ENCODE data around the gene OBSL1. TPM values are rescaled to one million over a fixed set of nuclear protein-coding genes. Genes with fewer than 3 reads are reported as not detected.
A peak's percentile ranks its signal among the peaks of the same experiment; 100 is the strongest.

OBSL1 gene
- total RNA-seq, 4 donors from 2014 or later: 47.9 to 72.9 (median 56.5) TPM

DNA sequence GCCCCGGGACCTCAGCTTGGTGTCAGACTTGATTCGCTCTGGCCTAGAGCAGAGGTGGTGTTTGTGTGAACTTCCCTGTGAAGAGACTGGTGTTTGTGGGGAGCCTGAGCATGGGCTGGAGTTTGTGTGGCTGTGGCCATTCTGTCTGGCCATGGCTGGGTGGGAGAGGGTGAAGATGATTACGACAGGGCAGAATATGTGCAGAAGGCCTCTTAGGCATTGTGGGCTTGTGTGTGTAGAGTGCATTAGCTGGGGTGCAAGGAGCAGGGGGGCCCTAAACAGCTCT lies 10.5 kb downstream of the OBSL1 start:
- Histone ChIP-seq H3K27ac (no peak overlapping the region), H3K36me3 (peaks cover 0 to 43% of the 10 kb centered on the region in 2 donors), H3K27me3 (no peaks in the 10 kb centered on the region), H3K4me1 (no peaks in the 10 kb centered on the region), H3K4me3 (no peak overlapping the region), H3K9me3 (no peaks in the 10 kb centered on the region)
- intact Hi-C loops (cut with DNase I; ENCODE audit: low total_unique reads) (no loop called here), in situ Hi-C loops (cut with MboI; ENCODE audit: low sequenced_read_pairs in 4 of 4) (no loop called here)
- DNase-seq: no peak
- no peak for TF ChIP-seq CTCF (IDR thresholded peaks at IDR 0.05 in 4 of 5, conservative IDR thresholded peaks at IDR 0.05 in 1 of 5)
- no peak for TF ChIP-seq POLR2A (IDR thresholded peaks at IDR 0.05)
- ATAC-seq: no peak

- peaks cover 0 to 43% of the 10 kb centered on the region in 2 donors for H3K36me3 ChIP-seq
- ATAC-seq: no peak
- H3K27me3 ChIP-seq: no peaks in the 10 kb centered on the region
- H3K4me3 ChIP-seq: no peak overlapping the region
- no peaks in the 10 kb centered on the region for H3K9me3 ChIP-seq
- no peak for DNase-seq
- in situ Hi-C loops (cut with MboI; ENCODE audit: low sequenced_read_pairs in 4 of 4) (no loop called here), intact Hi-C loops (cut with DNase I; ENCODE audit: low total_unique reads) (no loop called here)
- no peak overlapping the region for H3K27ac ChIP-seq
- no peaks in the 10 kb centered on the region for H3K4me1 ChIP-seq
- TF ChIP-seq CTCF (IDR thresholded peaks at IDR 0.05 in 4 of 5, conservative IDR thresholded peaks at IDR 0.05 in 1 of 5): peak in 4 of 5 experiments; percentile 24 to 76 (median 54)
- no peak for TF ChIP-seq POLR2A (IDR thresholded peaks at IDR 0.05)
Observed at GRCh38 chr2:219560037-219560892, 11.1 kb downstream of the OBSL1 start.

- Histone ChIP-seq H3K27me3 (no peaks in the 10 kb centered on the region), H3K4me1 (no peaks in the 10 kb centered on the region), H3K36me3 (peaks cover 0 to 41% of the 10 kb centered on the region in 2 donors), H3K4me3 (no peak overlapping the region), H3K27ac (no peak overlapping the region), H3K9me3 (no peaks in the 10 kb centered on the region)
- in situ Hi-C loops (cut with MboI; ENCODE audit: low sequenced_read_pairs in 4 of 4): no loop called here
- DNase-seq (no peak), ATAC-seq (no peak)
- TF ChIP-seq CTCF (IDR thresholded peaks at IDR 0.05 in 4 of 5, conservative IDR thresholded peaks at IDR 0.05 in 1 of 5) (no peak), POLR2A (IDR thresholded peaks at IDR 0.05) (no peak)
- intact Hi-C loops (cut with DNase I; ENCODE audit: low total_unique reads): no loop called here
Observed at GRCh38 chr2:219559156-219559915, 12.0 kb downstream of the OBSL1 start.

DNA sequence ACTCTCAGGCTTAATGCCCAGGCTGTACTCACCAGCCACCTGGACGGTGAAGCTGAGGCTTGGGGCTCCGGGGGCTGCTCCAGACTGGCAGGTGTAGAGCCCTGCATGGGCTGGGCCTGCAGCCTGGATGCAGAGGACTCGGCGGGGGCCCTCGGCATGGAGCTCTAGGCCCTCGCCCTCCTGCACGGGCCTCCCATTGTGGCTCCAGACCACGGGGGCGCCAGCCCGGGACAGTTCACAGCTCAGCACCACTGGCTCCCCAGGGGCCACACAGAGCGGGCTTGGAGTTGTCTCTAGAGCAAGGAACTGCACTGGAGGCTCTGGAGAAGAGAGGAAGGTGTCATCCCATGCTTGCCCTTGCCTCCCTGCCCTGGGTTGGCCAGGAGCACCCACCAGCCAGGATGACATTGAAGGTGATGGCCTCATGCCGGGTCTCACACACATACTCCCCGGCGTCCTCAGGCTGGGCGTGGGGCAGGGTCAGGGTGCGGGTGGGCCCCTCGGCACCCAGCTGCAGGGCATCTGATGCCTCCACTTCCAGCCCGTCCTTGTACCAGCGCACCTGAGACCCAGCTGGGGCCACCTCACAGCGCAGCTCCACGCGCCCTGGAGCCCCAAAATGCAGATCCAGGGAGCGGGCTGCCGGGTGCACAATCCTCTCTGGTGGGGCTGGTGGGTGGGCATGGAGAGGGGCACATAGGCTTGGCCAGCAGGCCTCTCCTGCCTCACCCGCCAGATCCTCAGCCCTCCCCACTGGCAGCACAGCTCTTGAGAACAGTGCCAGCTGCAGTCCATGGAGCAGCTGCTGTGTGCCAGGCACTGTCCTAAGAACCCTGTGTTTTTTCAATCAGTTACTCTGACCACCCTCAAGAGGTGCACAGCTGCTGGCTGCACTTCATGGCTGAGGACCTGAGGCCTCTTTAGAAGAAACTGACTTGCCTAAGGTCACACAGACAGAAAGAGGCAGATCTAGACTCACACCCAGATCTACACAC lies 13.3 kb downstream of the OBSL1 start:
- peaks cover 0 to 28% of the 10 kb centered on the region in 2 donors for H3K36me3 ChIP-seq
- ATAC-seq (no peak), DNase-seq (no peak)
- no peak overlapping the region for H3K27ac ChIP-seq
- intact Hi-C loops (cut with DNase I; ENCODE audit: low total_unique reads): no loop called here
- peaks cover under 1 to 2% of the 10 kb centered on the region in 2 donors for H3K4me1 ChIP-seq
- TF ChIP-seq POLR2A (IDR thresholded peaks at IDR 0.05) (no peak), CTCF (IDR thresholded peaks at IDR 0.05 in 4 of 5, conservative IDR thresholded peaks at IDR 0.05 in 1 of 5) (no peak)
- in situ Hi-C loops (cut with MboI; ENCODE audit: low sequenced_read_pairs in 4 of 4): no loop called here
- H3K9me3 ChIP-seq: no peaks in the 10 kb centered on the region
- H3K4me3 ChIP-seq: no peak overlapping the region
- H3K27me3 ChIP-seq: no peaks in the 10 kb centered on the region

All from gastrocnemius medialis (tissue), 4 donors.